ENCODE measurements around the gene PALM2AKAP2.

Gene PALM2AKAP2

GRCh38 chr9:109792951-109793546 lies 13.1 kb downstream of the PALM2AKAP2 start:
- Histone ChIP-seq H3K4me3 (peak overlapping the region; percentile 10), H3K27ac (peak overlapping the region; percentile 61 to 80)
- no peak for DNase-seq (ENCODE audit: low spot score)
- TF ChIP-seq CTCF (IDR thresholded peaks at IDR 0.05), result no peak

GRCh38 chr9:109793921-109794320 lies 13.9 kb downstream of the PALM2AKAP2 start:
- no peak for DNase-seq (ENCODE audit: low spot score)
- no peak for TF ChIP-seq CTCF (IDR thresholded peaks at IDR 0.05)
- H3K27ac ChIP-seq, result peak overlapping the region; percentile 61 to 80
- no peak overlapping the region for H3K4me3 ChIP-seq

- TF ChIP-seq CTCF (IDR thresholded peaks at IDR 0.05), result no peak
- peak overlapping the region; percentile 61 to 80 for H3K27ac ChIP-seq
- no peak overlapping the region for H3K4me3 ChIP-seq
- DNase-seq (ENCODE audit: low spot score), result no peak
These were observed 14.5 kb downstream of the PALM2AKAP2 start for GRCh38 chr9:109794361-109795012.

- no peak for TF ChIP-seq CTCF (IDR thresholded peaks at IDR 0.05)
- Histone ChIP-seq H3K27ac (peak overlapping the region; percentile 36 to 61), H3K4me3 (no peak overlapping the region)
- no peak for DNase-seq (ENCODE audit: low spot score)
These were observed 15.6 kb downstream of the PALM2AKAP2 start for GRCh38 chr9:109795613-109796012.

GRCh38 chr9:109796078-109796477 lies 16.1 kb downstream of the PALM2AKAP2 start:
- Histone ChIP-seq H3K4me3 (no peak overlapping the region), H3K27ac (peak overlapping the region in 1 of 2 donors; percentile 36)
- no peak for DNase-seq (ENCODE audit: low spot score)
- TF ChIP-seq CTCF (IDR thresholded peaks at IDR 0.05), result no peak

GRCh38 chr9:109797006-109797405 lies 17.0 kb downstream of the PALM2AKAP2 start:
- H3K27ac ChIP-seq, result no peak overlapping the region
- no peak for DNase-seq (ENCODE audit: low spot score)
- no peak overlapping the region for H3K4me3 ChIP-seq
- TF ChIP-seq CTCF (IDR thresholded peaks at IDR 0.05), result no peak

GRCh38 chr9:109797509-109797908 lies 17.5 kb downstream of the PALM2AKAP2 start:
- no peak for TF ChIP-seq CTCF (IDR thresholded peaks at IDR 0.05)
- H3K27ac ChIP-seq, result no peak overlapping the region
- DNase-seq (ENCODE audit: low spot score), result no peak
- no peak overlapping the region for H3K4me3 ChIP-seq

Data from coronary artery (tissue), 2 donors.